Skeletal muscle cell (primary cell): ENCODE measurements around the gene PIP5K1A.
A peak's percentile ranks its signal among the peaks of the same experiment; 100 is the strongest.
"Not testable (repeated sequence)": the region's sequence is repeated elsewhere in the genome, so short reads cannot be mapped to it uniquely, and the experiment has no call there.

ENCODE experiments used
- DNase-seq: peaks from one replicate; pipeline ENCODE4 v3.0.0-alpha.2; 2010; ENCODE audit warnings: low read depth
- H3K4me3 ChIP-seq: 2 replicates; pipeline ENCODE4 v1.5.1; 2011; ENCODE audit warnings: low read depth, mild to moderate bottlenecking, control low read depth, low read length, moderate library complexity

The PIP5K1A gene

GRCh38 chr1:151189637-151190445 is 8.5 kb upstream of the PIP5K1A start, which contains the start of gene VPS72:
Gene VPS72 (minus strand): TSS chr1:151190197. CDS start chr1:151190121, 76 bp downstream.
- H3K4me3 ChIP-seq, result peak within 1 kb of the TSS; percentile 86
- DNase-seq, result peak; percentile 64

- no peak overlapping the region for H3K4me3 ChIP-seq
- no peak for DNase-seq
These were observed 6.3 kb upstream of the PIP5K1A start for GRCh38 chr1:151192047-151192446.

- no peak overlapping the region for H3K4me3 ChIP-seq
- no peak for DNase-seq
These were observed 5.0 kb upstream of the PIP5K1A start for GRCh38 chr1:151193304-151193703.

- no peak for DNase-seq
- no peak overlapping the region for H3K4me3 ChIP-seq
These were observed 4.5 kb upstream of the PIP5K1A start for GRCh38 chr1:151193856-151194255.

- peak; percentile 48 for DNase-seq
- not testable (repeated sequence) for H3K4me3 ChIP-seq
These were observed 3.3 kb upstream of the PIP5K1A start for GRCh38 chr1:151194894-151195594.

- H3K4me3 ChIP-seq, result no peak overlapping the region
- peak; percentile 47 for DNase-seq
These were observed 2.0 kb upstream of the PIP5K1A start for GRCh38 chr1:151196292-151196800.

- no peak for DNase-seq
- H3K4me3 ChIP-seq, result peak overlapping the region; percentile 99
These were observed 494 bp upstream of the PIP5K1A start for GRCh38 chr1:151197863-151198253.

- peak; percentile 66 for DNase-seq
- H3K4me3 ChIP-seq, result peak overlapping the region; percentile 99
These were observed 1.7 kb downstream of the PIP5K1A start for GRCh38 chr1:151199873-151200581.

GRCh38 chr1:151205381-151205965 is 7.1 kb downstream of the PIP5K1A start:
- not testable (repeated sequence) for H3K4me3 ChIP-seq, DNase-seq

- DNase-seq, result no peak
- no peak overlapping the region for H3K4me3 ChIP-seq
These were observed 12.5 kb downstream of the PIP5K1A start for GRCh38 chr1:151210830-151211229.

- DNase-seq, result no peak
- no peak overlapping the region for H3K4me3 ChIP-seq
These were observed 13.8 kb downstream of the PIP5K1A start for GRCh38 chr1:151211972-151212705.

GRCh38 chr1:151213560-151213959 is 15.2 kb downstream of the PIP5K1A start:
- no peak for DNase-seq
- H3K4me3 ChIP-seq, result no peak overlapping the region

- DNase-seq, result no peak
- H3K4me3 ChIP-seq, result no peak overlapping the region
These were observed 23.3 kb downstream of the PIP5K1A start for GRCh38 chr1:151221616-151222015.

- DNase-seq, result no peak
- H3K4me3 ChIP-seq, result no peak overlapping the region
These were observed 23.8 kb downstream of the PIP5K1A start for GRCh38 chr1:151222130-151222529.

- DNase-seq, result no peak
- no peak overlapping the region for H3K4me3 ChIP-seq
These were observed 36.9 kb downstream of the PIP5K1A start for GRCh38 chr1:151235235-151235634.

GRCh38 chr1:151237678-151238466 is 39.5 kb downstream of the PIP5K1A start:
- H3K4me3 ChIP-seq, result no peak overlapping the region
- no peak for DNase-seq

GRCh38 chr1:151238467-151238739 is 40.1 kb downstream of the PIP5K1A start:
- H3K4me3 ChIP-seq, result no peak overlapping the region
- DNase-seq, result peak; percentile 74

- no peak for DNase-seq
- no peak overlapping the region for H3K4me3 ChIP-seq
These were observed 44.1 kb downstream of the PIP5K1A start for GRCh38 chr1:151242442-151242841.
